HG02571 (cell line): ENCODE measurements around the gene SLC6A8.

Source experiments
- ATAC-seq: cut with Tn5 transposase; IDR thresholded peaks from one replicate; pipeline ENCODE4 v1.9.1; 2021; ENCODE audit warnings: mild to moderate bottlenecking, moderate library complexity; ENCODE audit not compliant: unreplicated experiment

SLC6A8 gene

DNA sequence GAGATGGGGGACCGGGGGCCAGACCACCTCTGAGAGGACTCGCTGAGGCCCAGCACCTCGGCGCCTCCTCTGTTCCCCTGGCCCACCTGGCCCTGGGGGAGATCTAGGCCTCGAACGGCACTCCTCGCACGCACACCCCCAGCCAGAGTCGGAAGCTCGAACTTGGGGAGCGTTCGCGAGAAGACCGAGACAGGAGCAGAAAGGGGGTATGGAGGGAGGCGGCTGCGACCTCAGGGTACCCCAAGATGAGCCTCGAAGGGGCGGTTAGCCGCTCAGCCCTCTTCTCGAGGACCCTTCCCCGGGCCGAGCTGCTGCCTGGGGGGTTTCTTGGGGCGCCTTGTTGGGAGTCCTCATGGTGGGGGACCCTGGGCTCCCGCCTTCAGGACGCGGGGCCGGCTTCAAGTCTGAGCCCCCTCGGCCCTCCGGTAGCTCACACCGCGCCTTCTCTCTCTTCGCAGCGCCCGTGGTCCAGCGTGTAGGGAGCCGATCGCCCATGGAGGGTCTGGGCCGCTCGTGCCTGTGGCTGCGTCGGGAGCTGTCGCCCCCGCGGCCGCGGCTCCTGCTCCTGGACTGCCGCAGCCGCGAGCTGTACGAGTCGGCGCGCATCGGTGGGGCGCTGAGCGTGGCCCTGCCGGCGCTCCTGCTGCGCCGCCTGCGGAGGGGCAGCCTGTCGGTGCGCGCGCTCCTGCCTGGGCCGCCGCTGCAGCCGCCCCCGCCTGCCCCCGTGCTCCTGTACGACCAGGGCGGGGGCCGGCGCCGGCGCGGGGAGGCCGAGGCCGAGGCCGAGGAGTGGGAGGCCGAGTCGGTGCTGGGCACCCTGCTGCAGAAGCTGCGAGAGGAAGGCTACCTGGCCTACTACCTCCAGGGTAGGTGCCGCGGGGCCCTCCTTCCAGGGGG, 40.0 kb upstream of the SLC6A8 start:
- no peak for ATAC-seq

DNA sequence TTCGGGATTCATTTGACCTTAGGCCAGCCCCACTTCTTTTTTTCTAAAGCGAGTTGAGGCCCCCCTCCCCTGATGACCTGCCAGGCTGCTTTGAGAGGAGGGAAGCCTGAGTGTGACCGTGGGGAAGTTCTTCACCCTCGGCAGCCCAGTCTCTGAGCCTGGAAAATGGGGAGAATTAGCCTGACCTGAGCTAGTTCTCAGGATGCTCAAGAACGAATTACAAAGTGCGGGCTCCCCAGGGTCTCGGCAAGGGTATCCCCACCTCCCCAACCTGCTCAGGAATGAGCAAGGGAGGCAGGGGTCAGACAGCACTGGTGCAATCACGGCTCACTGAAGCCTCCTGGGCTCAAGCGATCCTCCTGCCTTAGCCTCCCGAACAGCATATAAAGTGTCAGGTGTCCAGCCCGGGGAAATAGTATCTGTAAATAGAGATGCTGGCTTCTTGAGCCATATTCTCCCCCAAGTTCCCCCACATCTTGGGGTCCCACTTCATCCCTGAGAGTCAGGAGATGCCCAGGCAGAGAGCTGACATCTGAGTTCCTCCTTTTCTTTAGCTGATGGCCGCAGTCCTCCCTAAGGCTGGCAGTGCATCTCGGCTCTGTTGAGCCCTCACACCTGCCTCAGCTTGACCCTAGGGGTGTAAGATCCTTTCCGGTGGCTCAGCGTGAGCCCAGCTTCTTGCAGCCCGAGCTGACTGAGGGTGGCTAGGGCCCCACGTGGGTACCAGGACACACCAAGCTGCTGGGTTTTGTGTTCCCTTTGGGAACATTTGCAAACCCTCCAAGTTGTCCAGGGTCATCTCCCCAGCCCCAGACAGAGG, 39.2 kb upstream of the SLC6A8 start:
- ATAC-seq: no peak

DNA sequence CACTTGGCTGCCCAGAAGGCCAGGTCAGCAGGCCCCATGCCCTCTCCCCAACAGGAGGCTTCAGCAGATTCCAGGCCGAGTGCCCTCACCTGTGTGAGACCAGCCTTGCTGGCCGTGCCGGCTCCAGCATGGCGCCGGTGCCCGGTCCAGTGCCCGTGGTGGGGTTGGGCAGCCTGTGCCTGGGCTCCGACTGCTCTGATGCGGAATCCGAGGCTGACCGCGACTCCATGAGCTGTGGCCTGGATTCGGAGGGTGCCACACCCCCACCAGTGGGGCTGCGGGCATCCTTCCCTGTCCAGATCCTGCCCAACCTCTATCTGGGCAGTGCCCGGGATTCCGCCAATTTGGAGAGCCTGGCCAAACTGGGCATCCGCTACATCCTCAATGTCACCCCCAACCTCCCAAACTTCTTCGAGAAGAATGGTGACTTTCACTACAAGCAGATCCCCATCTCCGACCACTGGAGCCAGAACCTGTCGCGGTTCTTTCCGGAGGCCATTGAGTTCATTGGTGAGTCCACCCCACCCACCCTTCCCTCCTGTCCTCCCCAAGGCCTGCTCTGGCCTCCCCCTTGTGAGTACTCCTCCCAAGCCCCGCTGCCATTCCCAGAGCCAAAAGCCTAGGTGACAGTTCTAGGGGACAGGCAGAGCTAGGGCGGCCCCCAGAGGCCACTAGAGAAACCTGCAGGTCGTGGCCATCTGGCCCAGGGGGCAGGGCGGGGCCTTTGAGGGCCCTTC, 38.4 kb upstream of the SLC6A8 start:
- ATAC-seq: no peak

DNA sequence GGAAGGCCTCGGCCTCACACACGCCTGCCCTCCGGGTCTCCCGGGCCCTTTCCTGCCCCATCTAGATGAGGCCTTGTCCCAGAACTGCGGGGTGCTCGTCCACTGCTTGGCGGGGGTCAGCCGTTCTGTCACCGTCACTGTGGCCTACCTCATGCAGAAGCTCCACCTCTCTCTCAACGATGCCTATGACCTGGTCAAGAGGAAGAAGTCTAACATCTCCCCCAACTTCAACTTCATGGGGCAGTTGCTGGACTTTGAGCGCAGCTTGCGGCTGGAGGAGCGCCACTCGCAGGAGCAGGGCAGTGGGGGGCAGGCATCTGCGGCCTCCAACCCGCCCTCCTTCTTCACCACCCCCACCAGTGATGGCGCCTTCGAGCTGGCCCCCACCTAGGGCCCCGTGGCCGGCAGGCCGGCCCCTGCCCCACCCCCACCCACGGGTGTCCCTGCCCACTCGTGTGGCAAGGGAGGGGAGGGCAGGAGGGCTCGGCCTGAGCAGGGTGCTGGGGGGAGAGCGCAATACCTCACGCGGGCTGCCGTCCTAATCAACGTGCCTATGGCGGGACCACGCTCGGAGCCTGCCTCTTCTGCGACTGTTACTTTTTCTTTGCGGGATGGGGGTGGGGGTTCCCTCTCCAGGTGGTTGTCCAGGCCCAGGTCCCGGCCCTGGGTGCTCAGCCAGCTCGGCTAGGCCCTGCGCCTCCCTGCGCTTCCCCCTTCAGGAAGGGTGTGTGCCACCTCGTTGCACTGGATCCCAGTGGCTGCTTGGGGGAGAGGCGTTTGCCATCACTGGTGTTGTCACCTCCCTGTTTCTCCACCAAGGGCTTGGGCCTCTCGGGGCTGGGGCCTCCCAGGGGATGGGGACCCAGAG, 37.6 kb upstream of the SLC6A8 start:
- ATAC-seq: no peak

DNA sequence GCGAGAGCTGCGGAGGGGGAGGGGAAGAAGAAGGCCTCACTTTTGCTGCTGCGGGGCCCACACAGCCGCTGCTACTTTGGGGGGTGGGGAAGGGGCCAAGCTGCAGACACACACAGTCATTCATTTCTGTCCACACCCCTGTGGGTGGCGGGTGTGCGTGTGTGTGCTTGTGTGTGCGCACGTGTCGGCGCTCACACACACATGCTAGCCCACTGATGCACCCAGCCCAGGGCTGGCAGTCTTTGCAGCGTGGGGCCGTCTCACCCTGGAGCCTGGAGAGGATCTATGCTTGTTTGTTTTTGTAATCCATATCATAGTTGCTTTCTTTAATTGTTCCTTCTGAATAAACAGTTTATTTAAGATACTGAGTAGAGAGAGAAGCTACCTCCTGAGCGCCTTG, 36.8 kb upstream of the SLC6A8 start:
- ATAC-seq: no peak

DNA sequence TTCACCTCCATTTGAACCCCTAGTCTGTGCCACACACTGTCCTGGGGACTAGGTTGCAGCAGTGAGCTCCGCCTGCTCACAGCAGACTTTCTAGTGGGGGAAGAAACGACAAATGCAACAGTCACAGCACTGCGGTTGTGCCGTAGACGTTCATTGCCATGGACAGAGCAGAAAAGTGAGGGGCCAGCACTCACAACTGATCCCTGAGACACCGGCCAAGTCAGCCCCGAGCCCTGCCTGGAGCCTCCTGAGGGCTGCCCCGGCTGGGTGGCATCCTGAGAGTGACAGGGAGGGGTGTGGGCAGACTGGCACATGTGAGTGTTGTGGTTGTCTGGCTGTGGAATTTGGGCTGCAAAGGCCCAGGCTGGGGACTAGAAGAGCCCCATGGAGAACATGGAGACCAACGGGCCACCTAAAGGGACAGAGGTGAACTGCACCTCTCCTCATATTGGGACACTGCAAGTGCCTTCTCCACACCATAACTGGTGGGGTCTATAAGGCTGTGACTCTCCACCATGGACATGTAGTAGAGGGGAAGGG, 36.1 kb upstream of the SLC6A8 start:
- ATAC-seq: no peak

DNA sequence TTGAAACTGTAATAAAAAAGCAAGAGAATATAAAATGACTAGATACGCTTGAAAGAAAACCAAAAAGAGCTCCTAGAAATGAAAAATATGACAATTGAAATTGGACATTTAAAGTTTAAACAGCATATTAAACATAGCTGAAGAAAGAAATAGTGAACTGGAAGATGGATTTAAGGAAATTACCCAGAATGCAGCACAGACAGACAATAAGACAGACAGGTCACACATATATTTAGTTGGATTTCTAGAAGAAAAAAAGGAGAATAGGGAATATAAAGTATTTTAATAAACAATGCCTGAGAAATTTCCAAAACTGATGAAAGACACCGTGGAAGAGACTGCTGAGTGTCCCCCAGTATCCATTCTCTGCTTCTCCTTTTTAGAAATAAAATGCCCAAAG, 34.2 kb upstream of the SLC6A8 start:
- no peak for ATAC-seq

DNA sequence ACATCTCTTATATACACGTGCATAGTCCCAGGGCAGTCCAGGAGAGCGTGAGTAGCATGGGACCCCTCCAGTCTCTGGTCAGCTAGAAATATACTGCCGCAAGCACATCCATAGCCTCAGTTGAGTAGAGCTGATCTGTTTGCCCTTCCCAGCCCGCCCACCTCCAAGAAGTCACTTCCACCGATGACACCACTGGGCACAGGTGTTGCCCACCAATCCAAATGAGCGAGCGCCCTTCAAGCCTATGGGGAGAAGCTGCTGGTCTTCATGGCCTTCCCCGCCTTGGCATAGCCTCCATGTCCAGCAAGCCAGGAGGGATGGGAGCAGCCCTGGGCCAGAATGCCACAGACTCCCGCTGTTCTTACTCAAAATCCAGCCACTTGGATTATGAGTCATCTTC, 30.6 kb upstream of the SLC6A8 start:
- no peak for ATAC-seq

DNA sequence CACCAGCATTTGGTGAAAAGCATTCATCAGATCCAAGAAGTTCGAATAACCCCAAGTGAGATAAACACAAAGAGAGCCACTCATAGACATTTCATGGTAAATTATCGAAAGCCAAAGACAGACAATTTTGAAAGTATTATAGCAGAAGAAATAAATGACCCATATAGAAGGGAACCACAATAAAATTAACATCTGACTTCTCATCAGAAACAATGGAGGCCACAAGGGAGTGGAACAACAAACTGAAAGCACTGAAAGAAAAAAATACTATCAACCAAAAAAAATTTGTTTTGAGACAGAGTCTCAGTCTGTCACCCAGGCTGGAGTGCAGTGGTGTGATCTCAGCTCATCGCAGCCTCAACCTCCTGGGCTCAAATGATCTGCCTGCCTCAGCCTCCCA, 28.5 kb upstream of the SLC6A8 start:
- ATAC-seq: no peak

DNA sequence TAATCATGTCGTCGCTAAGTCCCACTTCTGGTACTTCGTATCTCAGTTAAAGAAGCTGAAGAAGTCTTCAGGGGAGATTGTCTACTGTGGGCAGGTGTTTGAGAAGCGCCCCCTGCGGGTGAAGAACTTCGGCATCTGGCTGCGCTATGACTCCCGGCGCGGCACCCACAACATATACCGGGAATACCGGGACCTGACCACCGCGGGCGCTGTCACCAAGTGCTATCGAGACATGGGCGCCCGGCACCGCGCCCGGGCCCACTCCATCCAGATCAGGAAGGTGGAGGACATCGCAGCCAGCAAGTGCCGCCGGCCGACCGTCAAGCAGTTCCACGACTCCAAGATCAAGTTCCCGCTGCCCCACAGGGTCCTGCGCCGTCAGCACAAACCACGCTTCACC, 25.5 kb upstream of the SLC6A8 start:
- no peak for ATAC-seq

DNA sequence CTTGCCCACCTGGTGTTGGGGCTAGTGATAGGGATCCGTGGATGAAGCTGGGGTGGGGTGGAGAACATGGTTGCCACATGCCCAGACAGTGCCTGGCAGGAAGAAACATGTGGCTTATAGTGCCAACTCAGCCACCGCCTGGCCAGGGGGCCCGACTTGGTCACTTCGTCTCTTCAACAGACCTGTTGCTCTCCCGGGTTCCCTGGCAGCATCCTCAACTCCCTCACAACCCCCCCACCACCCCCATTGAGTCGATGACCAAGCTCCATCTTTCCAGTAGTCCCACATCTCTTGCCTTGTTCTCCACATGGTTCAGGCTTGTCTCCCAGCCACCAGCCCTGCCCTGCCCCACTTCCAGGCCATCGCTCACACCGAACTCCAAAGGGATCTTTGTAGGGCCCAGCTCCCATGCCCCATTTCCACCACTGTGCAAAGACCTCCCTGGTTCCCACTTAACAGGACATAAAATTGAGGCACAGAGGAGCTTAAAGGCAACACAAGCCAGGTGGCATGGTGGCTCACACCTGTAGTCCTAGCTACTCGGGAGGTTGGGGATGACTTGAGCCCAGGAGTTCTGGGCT, 21.9 kb upstream of the SLC6A8 start:
- no peak for ATAC-seq

DNA sequence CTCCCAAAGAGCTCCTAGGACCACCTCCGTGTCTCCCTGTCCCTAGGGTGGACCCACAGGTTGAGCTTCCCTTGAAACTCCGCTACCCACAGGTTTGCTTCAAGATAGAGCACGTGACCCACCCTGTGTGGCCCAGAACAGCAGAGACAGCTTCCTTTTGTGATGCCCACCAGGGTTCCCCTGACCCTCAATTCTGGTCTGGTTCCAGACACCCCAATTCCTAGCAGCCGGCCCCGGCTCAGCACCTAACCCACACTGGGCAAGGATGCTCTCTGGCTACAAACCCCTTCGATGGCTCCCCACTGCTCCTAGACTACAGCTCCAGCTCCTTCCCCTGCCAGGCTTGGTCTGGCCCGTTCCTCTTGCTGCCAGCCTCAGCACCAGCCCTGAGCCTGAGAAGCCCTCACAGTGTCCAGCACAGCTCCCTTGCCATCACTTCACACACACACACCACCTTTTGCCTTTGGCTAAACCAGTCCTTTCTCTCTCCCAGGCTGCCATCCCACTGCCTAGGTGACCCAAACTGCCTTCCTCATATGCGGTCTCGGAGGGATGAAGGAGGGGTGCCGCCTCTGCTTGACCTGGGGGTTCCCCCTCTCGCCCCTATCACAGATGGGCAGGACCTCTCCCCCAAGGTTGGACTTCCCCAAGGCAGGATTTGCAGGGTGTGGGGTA, 20.3 kb upstream of the SLC6A8 start:
- ATAC-seq: no peak

DNA sequence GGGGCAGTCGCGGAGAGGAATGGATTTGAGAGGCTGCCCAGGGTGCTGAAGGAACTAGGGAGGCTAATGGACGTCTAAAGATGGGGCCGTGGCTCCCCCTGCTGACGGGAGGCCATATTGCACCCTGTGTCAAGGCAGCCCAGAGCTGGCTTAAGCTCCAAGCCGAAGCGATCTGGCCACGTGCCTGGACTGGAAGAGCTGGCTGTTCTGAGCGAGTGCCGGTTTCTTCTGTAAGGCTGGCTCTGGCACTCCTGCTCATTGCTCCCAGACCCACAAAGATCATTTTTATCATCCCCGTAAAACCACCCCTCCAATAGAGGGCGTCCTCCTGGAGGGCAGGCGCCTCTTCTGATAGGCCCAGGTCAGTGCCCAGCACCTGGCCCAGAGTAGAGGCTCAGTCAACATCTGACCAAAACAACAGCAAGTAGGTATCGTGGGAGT, 19.8 kb upstream of the SLC6A8 start:
- peak; percentile 50 for ATAC-seq

DNA sequence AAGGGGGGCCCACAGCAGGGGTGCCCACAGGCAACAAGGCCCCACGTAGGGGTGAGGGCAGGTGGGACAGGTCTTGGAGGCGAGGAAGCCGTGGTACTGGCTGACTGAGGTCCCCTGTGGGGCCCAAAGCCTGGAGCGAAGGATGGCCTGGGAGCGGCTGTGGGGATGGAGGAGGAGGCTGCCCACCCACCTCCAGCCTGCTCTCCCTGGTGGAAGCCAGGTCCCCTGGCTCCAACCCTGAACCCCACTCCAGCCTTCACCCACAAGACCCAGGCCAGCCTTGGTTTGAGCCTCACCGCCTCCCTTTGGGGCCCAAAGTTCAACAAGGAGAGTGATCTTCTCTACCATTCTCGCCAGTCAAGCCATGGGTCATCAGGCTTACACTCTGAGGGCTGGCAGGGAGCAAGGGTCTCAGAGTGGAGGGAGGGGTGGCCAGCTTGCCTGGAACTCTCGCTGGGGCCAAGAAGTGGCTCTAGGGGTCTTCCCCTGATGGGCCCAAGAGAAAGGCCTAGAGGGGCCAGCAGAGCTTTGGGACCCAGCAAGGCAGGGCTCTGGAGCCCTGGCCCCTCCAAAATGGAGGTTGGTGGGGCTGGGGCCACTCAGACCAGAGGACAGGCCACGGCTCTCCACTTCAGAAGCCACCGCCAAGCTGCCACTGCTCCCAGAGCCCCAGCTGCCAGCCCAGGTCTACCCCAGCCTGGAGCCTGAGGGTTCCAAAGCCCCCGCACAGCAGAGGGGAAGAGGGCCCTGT, 19.1 kb upstream of the SLC6A8 start:
- ATAC-seq: no peak

DNA sequence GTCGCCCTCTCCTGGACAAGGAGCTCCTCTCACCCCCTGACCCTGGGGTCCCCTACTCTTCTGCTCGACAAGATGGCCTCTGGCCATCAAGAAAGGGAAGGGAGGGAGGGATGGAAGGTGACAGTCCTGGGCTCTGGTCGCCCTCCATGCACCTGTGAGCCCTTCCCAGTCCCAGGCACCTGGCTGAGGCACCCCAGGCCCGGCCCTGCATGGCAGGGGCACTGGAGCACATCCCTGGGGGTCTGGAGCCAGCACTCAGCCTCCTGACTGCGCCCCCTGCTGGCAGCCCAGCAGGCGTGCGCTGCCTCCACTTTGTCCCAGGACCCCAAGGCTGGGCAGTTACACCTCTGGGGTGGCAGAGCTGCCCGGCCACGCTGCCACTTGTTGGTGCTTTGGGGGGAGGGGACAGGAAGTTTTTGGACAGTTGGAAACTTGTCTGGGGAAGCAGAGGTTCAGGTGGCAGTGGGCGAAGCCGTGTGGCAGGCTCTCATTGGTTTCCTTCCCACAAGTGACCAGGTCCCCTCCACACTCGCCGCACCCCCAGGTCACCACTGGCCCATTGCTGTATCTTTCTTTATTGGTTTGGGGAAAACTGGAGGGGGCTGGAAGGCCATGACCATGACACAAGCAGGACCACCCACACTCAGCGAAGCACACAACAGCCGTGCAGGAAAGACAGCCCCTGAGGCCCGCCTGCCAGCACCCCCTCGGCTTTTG, 18.4 kb upstream of the SLC6A8 start:
- ATAC-seq: peak; percentile 44

DNA sequence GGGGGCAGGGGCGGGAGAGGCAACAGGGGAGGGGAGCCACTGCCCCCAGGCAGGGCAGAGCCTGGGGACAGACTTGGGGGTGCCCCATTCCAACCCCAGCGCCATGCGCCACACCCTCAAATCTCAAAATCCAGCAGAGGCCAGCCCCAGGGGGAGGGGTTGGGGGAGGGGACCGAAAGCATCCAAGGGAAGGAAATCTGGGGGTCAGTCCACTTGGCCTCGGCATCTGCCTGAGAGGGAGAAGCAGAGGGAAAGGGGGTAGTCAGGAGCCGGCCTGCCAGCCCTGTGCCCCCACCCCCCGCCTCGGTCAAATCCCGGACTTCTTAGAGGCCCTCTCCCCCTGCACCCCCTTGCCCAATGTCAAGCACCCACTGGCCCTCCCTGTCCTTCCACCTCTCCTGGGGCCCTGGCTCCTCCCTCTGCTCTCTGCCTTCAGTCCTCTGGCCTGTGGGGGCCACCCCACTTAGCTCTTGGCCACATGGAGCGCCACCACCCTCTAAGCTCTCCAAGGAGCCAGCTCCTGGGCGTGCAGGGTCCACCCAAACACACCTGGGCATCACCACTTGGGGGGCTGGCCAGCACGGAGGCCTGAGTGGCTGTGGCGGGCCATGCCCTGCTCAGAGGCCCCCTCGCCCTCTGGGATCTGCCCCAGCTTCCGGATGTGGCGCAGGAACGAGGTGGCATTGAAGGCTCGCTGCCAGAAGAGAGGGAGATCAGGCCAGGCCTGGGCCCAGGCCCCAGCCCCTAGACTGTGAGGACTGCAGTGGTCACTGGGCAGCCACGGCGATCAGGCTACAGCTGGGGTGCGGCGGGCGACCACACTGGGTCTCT, 17.6 kb upstream of the SLC6A8 start:
- no peak for ATAC-seq
